CD14-positive monocyte (primary cell): ENCODE results near the gene PHACTR2. TPM values are rescaled to one million over a fixed set of nuclear protein-coding genes. Genes with fewer than 3 reads are reported as not detected.

Experiments used
- DNase-seq, 3 donors: peaks; one replicate each; pipeline ENCODE4 v3.0.0-alpha.2; 2011 to 2022
- H2AFZ ChIP-seq: 2 replicates; pipeline ENCODE4 v1.6.0; 2012; ENCODE audit warnings: mild to moderate bottlenecking, low read depth, low read length, inconsistent platforms; ENCODE audit not compliant: insufficient read depth, poor library complexity, severe bottlenecking
- H3K27ac ChIP-seq, 2 donors: 1 replicate in 1 of 2; 2 replicates in 1 of 2; pipeline ENCODE4 v1.5.1; 2012 to 2013; ENCODE audit warnings: low read length in 2 of 2, control low read depth in 1 of 2, inconsistent platforms in 1 of 2, low read depth in 1 of 2, mild to moderate bottlenecking in 1 of 2
- H3K27me3 ChIP-seq, 2 donors: one replicate each; pipeline versions ENCODE4 v1.6.0 to v1.6.1; 2011 to 2013; ENCODE audit warnings: low read length in 2 of 2; ENCODE audit not compliant: control insufficient read depth in 2 of 2, insufficient read depth in 2 of 2
- H3K36me3 ChIP-seq, 2 donors: replicated peaks in 1 of 2; 1 replicate in 1 of 2; 2 replicates in 1 of 2; pipeline versions ENCODE4 v1.5.1 to v1.6.1; 2012 to 2013; ENCODE audit warnings: low read length in 2 of 2, control low read depth in 1 of 2, inconsistent platforms in 1 of 2, mild to moderate bottlenecking in 1 of 2; ENCODE audit not compliant: insufficient read depth in 2 of 2, control insufficient read depth in 1 of 2
- H3K4me1 ChIP-seq, 2 donors: 1 replicate in 1 of 2; 2 replicates in 1 of 2; pipeline versions ENCODE4 v1.5.1 to v1.6.1; 2012 to 2013; ENCODE audit warnings: low read length in 2 of 2, control low read depth in 1 of 2, inconsistent platforms in 1 of 2, mild to moderate bottlenecking in 1 of 2, moderate library complexity in 1 of 2; ENCODE audit not compliant: insufficient read depth in 2 of 2, control insufficient read depth in 1 of 2
- H3K4me2 ChIP-seq: replicated peaks from 2 replicates; pipeline ENCODE3; 2012; ENCODE audit warnings: low read length, moderate library complexity, mild to moderate bottlenecking; ENCODE audit not compliant: poor library complexity, severe bottlenecking; ENCODE audit errors: extremely low read depth
- H3K4me3 ChIP-seq, 3 experiments: fragments of 200-600 bp in 1 of 3; sonication (generic) in 1 of 3; replicated peaks in 1 of 3; 1 replicate in 2 of 3; 2 replicates in 1 of 3; pipeline ENCODE4 v1.5.1; 2011 to 2013; ENCODE audit warnings: low read length in 3 of 3, mild to moderate bottlenecking in 3 of 3, control low read depth in 2 of 3, low read depth in 2 of 3, inconsistent platforms in 1 of 3, moderate library complexity in 1 of 3
- H3K79me2 ChIP-seq: 2 replicates; pipeline ENCODE4 v1.6.0; 2012; ENCODE audit warnings: mild to moderate bottlenecking, control low read depth, inconsistent platforms, low read length, moderate library complexity; ENCODE audit not compliant: insufficient read depth
- H3K9ac ChIP-seq: 2 replicates; pipeline ENCODE4 v1.6.0; 2017; ENCODE audit warnings: low read length, mild to moderate bottlenecking; ENCODE audit not compliant: insufficient read depth, poor library complexity, severe bottlenecking
- H3K9me3 ChIP-seq, 2 donors: replicated peaks in 1 of 2; 1 replicate in 1 of 2; 2 replicates in 1 of 2; pipeline versions ENCODE4 v1.5.1 to v1.6.1; 2012 to 2013; ENCODE audit warnings: low read length in 2 of 2, control low read depth in 1 of 2; ENCODE audit not compliant: control insufficient read depth in 1 of 2, insufficient read depth in 1 of 2
- H4K20me1 ChIP-seq: 2 replicates; pipeline ENCODE4 v1.6.0; 2012; ENCODE audit warnings: mild to moderate bottlenecking, low read length, control low read depth, moderate library complexity; ENCODE audit not compliant: insufficient read depth
- H3K27ac Mint-ChIP-seq, 7 donors: one replicate each; pipeline ENCODE4 v1.8.0; 2020; ENCODE audit warnings: mild to moderate bottlenecking in 7 of 7, mixed read lengths in 7 of 7, moderate library complexity in 6 of 7, inconsistent platforms in 2 of 7
- H3K27me3 Mint-ChIP-seq, 3 donors: one replicate each; pipeline ENCODE4 v1.8.0; 2021 to 2022; ENCODE audit warnings: low read depth in 3 of 3, mild to moderate bottlenecking in 3 of 3, mixed read lengths in 3 of 3, moderate library complexity in 3 of 3, inconsistent platforms in 1 of 3
- H3K36me3 Mint-ChIP-seq, 2 donors: one replicate each; pipeline ENCODE4 v1.8.0; 2020; ENCODE audit warnings: mixed read lengths in 2 of 2, inconsistent platforms in 1 of 2, mild to moderate bottlenecking in 1 of 2
- H3K4me1 Mint-ChIP-seq: one replicate; pipeline ENCODE4 v1.8.0; 2020; ENCODE audit warnings: mild to moderate bottlenecking, mixed read lengths
- H3K4me3 Mint-ChIP-seq, 2 donors: one replicate each; pipeline ENCODE4 v1.8.0; 2020; ENCODE audit warnings: mild to moderate bottlenecking in 2 of 2, mixed read lengths in 2 of 2, moderate library complexity in 1 of 2
- H3K9me3 Mint-ChIP-seq, 7 donors: one replicate each; pipeline ENCODE4 v1.8.0; 2020 to 2022; ENCODE audit warnings: mixed read lengths in 7 of 7, mild to moderate bottlenecking in 6 of 7, moderate library complexity in 6 of 7, inconsistent platforms in 2 of 7
- WGBS: methylation state at CpG from one replicate; pipeline ENCODE4 v1.1.5; 2013; ENCODE audit warnings: missing lambda C conversion rate; ENCODE audit not compliant: insufficient coverage; 5-methylcytosine and 5-hydroxymethylcytosine counted together
- intact Hi-C, 2 donors: fragments of 100-400 bp; cut with micrococcal nuclease; formaldehyde crosslinking; loops; one replicate each; pipeline versions ENCODE4 v1.15.0 to v1.15.1; 2023
- polyA plus RNA-seq, 3 donors: library from polyadenylated mRNA; depleted of rRNA in 1 of 3; unstranded in 2 of 3; stranded (reverse) in 1 of 3; fragments of 300-500 nt in 2 of 3; fragments of >200 nt in 1 of 3; fragmentation: Illumina TruSeq in 2 of 3; gene quantifications; 1 replicate in 2 of 3; 2 replicates in 1 of 3; pipeline ENCODE4 v1.2.3, GENCODE V29; 2012 to 2021
- TF ChIP-seq, protein P1 (sequence below): fragments of 200-600 bp; IDR thresholded peaks from one replicate; pipeline ENCODE4 v1.8.0; 2022; ENCODE audit warnings: antibody characterized with exemption, mild to moderate bottlenecking

PHACTR2 gene
- polyA plus RNA-seq, 3 donors = 9.6 to 11.6 (median 11.2) TPM

- intact Hi-C loops = no loop called here
- Histone ChIP-seq H3K4me3 (no peak overlapping the region), H3K27ac (peak overlapping the region in 1 of 2 donors; percentile 38), H3K36me3 (peaks cover 27 to 71% of the 10 kb centered on the region in 2 donors), H3K79me2 (no peaks in the 10 kb centered on the region), H4K20me1 (no peaks in the 10 kb centered on the region), H3K4me1 (peaks cover 3 to 5% of the 10 kb centered on the region in 2 donors), H3K9ac (no peak overlapping the region), H3K27me3 (no peaks in the 10 kb centered on the region), H3K9me3 (no peaks in the 10 kb centered on the region), H3K4me2 (no peak overlapping the region), H2AFZ (no peak overlapping the region)
- WGBS = 100% methylated on average over 10 of the region's 16 CpGs
- peaks cover 46 to 66% of the 10 kb centered on the region in 2 donors for H3K36me3 Mint-ChIP-seq
- H3K4me3 Mint-ChIP-seq = no peak overlapping the region
- peak in 2 of 3 donors; percentile 21 to 32 for DNase-seq
- TF ChIP-seq, protein P1, sequence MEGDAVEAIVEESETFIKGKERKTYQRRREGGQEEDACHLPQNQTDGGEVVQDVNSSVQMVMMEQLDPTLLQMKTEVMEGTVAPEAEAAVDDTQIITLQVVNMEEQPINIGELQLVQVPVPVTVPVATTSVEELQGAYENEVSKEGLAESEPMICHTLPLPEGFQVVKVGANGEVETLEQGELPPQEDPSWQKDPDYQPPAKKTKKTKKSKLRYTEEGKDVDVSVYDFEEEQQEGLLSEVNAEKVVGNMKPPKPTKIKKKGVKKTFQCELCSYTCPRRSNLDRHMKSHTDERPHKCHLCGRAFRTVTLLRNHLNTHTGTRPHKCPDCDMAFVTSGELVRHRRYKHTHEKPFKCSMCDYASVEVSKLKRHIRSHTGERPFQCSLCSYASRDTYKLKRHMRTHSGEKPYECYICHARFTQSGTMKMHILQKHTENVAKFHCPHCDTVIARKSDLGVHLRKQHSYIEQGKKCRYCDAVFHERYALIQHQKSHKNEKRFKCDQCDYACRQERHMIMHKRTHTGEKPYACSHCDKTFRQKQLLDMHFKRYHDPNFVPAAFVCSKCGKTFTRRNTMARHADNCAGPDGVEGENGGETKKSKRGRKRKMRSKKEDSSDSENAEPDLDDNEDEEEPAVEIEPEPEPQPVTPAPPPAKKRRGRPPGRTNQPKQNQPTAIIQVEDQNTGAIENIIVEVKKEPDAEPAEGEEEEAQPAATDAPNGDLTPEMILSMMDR = no peak
- H3K27ac Mint-ChIP-seq = peak overlapping the region in 5 of 7 donors; percentile 17 to 75 (median 57)
- H3K4me1 Mint-ChIP-seq = peaks cover 17% of the 10 kb centered on the region
- no peaks in the 10 kb centered on the region for H3K27me3 Mint-ChIP-seq
- no peaks in the 10 kb centered on the region for H3K9me3 Mint-ChIP-seq
Observed at GRCh38 chr6:143772116-143773086, 94.6 kb downstream of the PHACTR2 start.

- intact Hi-C loops = no loop called here
- H4K20me1 ChIP-seq = no peaks in the 10 kb centered on the region
- peaks cover 27 to 69% of the 10 kb centered on the region in 2 donors for H3K36me3 ChIP-seq
- no peak overlapping the region for H3K9ac ChIP-seq
- H2AFZ ChIP-seq = no peak overlapping the region
- H3K4me1 ChIP-seq = peaks cover 3 to 5% of the 10 kb centered on the region in 2 donors
- H3K27ac ChIP-seq = peak overlapping the region in 1 of 2 donors; percentile 60
- WGBS = 0% methylated on average over 1 of the region's 5 CpGs
- TF ChIP-seq, protein P1 = no peak
- Mint-ChIP-seq H3K27ac (peak overlapping the region in 1 of 7 donors; percentile 81), H3K4me3 (peak overlapping the region in 1 of 2 donors; percentile 12), H3K9me3 (no peaks in the 10 kb centered on the region), H3K36me3 (peaks cover 45 to 63% of the 10 kb centered on the region in 2 donors), H3K27me3 (no peaks in the 10 kb centered on the region), H3K4me1 (peaks cover 17% of the 10 kb centered on the region)
- H3K4me2 ChIP-seq = no peak overlapping the region
- H3K27me3 ChIP-seq = no peaks in the 10 kb centered on the region
- no peaks in the 10 kb centered on the region for H3K9me3 ChIP-seq
- no peaks in the 10 kb centered on the region for H3K79me2 ChIP-seq
- H3K4me3 ChIP-seq = no peak overlapping the region
- no peak for DNase-seq
Observed at GRCh38 chr6:143773506-143774150, 95.9 kb downstream of the PHACTR2 start.
